ENCODE measurements around the gene ISOC2. TPM values are rescaled to one million over a fixed set of nuclear protein-coding genes. Genes with fewer than 3 reads are reported as not detected.
A peak's percentile ranks its signal among the peaks of the same experiment; 100 is the strongest.

The ISOC2 gene
- total and polyA plus RNA-seq, 2 experiments from 2014 or later, result 72.2 to 79.3 TPM

GRCh38 chr19:55443824-55444480 lies 17.5 kb downstream of the ISOC2 start:
- H3K9me3 ChIP-seq (ENCODE audit: low read depth), result no peaks in the 10 kb centered on the region
- H3K27ac ChIP-seq, result no peak overlapping the region
- H3K79me2 ChIP-seq, result no peaks in the 10 kb centered on the region
- no peak overlapping the region for H3K4me3 ChIP-seq
- no peaks in the 10 kb centered on the region for H4K20me1 ChIP-seq (ENCODE audit: insufficient read depth, poor library complexity, severe bottlenecking)
- no peak overlapping the region for H3K4me2 ChIP-seq
- no peaks in the 10 kb centered on the region for H3K36me3 ChIP-seq (replicated peaks; ENCODE audit: insufficient read depth, low read depth)
- peaks cover 71% of the 10 kb centered on the region for H3K27me3 ChIP-seq
- no peaks in the 10 kb centered on the region for H3K4me1 ChIP-seq (ENCODE audit: insufficient read depth)
- 60% methylated on average over 15 of the region's 18 CpGs for WGBS (ENCODE audit: low lambda C conversion rate, missing lambda C conversion rate)
- no peak for DNase-seq (ENCODE audit: low spot score)
- TF ChIP-seq EZH2 (IDR thresholded peaks at IDR 0.05; ENCODE audit: borderline replicate concordance) (no peak), EZH2phosphoT487 (IDR thresholded peaks at IDR 0.05; ENCODE audit: low read depth, severe bottlenecking, unreplicated experiment) (no peak), CTCF (IDR thresholded peaks at IDR 0.05; ENCODE audit: poor library complexity) (no peak)
- H2AFZ ChIP-seq, result no peak overlapping the region
- H3K9me2 ChIP-seq (replicated peaks; ENCODE audit: insufficient read depth), result no peaks in the 10 kb centered on the region

GRCh38 chr19:55443045-55443823 lies 18.2 kb downstream of the ISOC2 start, which contains the start of gene SHISA7:
Gene SHISA7, minus strand, starts transcription at chr19:55443300. Its CDS starts 437 bp downstream, at chr19:55442863.
- Histone ChIP-seq H3K36me3 (replicated peaks; ENCODE audit: insufficient read depth, low read depth) (no peaks in the 10 kb centered on the region), H3K9me3 (ENCODE audit: low read depth) (no peaks in the 10 kb centered on the region), H3K79me2 (no peaks in the 10 kb centered on the region), H2AFZ (no peak within 1 kb of the TSS), H3K4me1 (ENCODE audit: insufficient read depth) (no peaks in the 10 kb centered on the region), H4K20me1 (ENCODE audit: insufficient read depth, poor library complexity, severe bottlenecking) (no peaks in the 10 kb centered on the region), H3K4me3 (no peak within 1 kb of the TSS), H3K27me3 (peaks cover 73% of the 10 kb centered on the region), H3K9me2 (replicated peaks; ENCODE audit: insufficient read depth) (no peaks in the 10 kb centered on the region), H3K4me2 (peak within 1 kb of the TSS; percentile 46), H3K27ac (no peak within 1 kb of the TSS)
- no peak for TF ChIP-seq EZH2phosphoT487 (IDR thresholded peaks at IDR 0.05; ENCODE audit: low read depth, severe bottlenecking, unreplicated experiment)
- TF ChIP-seq EZH2 (IDR thresholded peaks at IDR 0.05; ENCODE audit: borderline replicate concordance), result no peak
- no peak for TF ChIP-seq CTCF (IDR thresholded peaks at IDR 0.05; ENCODE audit: poor library complexity)
- DNase-seq (ENCODE audit: low spot score), result no peak
- WGBS (ENCODE audit: low lambda C conversion rate, missing lambda C conversion rate), result 4% methylated on average over 12 of the region's 43 CpGs

- Histone ChIP-seq H2AFZ (no peak overlapping the region), H3K4me1 (ENCODE audit: insufficient read depth) (no peaks in the 10 kb centered on the region), H3K4me3 (no peak overlapping the region), H3K36me3 (replicated peaks; ENCODE audit: insufficient read depth, low read depth) (no peaks in the 10 kb centered on the region), H3K79me2 (no peaks in the 10 kb centered on the region), H3K9me3 (ENCODE audit: low read depth) (no peaks in the 10 kb centered on the region), H3K4me2 (peak overlapping the region; percentile 46), H3K27me3 (peaks cover 70% of the 10 kb centered on the region), H4K20me1 (ENCODE audit: insufficient read depth, poor library complexity, severe bottlenecking) (no peaks in the 10 kb centered on the region), H3K27ac (no peak overlapping the region), H3K9me2 (replicated peaks; ENCODE audit: insufficient read depth) (no peaks in the 10 kb centered on the region)
- no peak for TF ChIP-seq EZH2phosphoT487 (IDR thresholded peaks at IDR 0.05; ENCODE audit: low read depth, severe bottlenecking, unreplicated experiment)
- TF ChIP-seq EZH2 (IDR thresholded peaks at IDR 0.05; ENCODE audit: borderline replicate concordance), result no peak
- TF ChIP-seq CTCF (IDR thresholded peaks at IDR 0.05; ENCODE audit: poor library complexity), result no peak
- WGBS (ENCODE audit: low lambda C conversion rate, missing lambda C conversion rate), result 3% methylated on average over 49 of the region's 72 CpGs
- DNase-seq (ENCODE audit: low spot score), result no peak
Observed at GRCh38 chr19:55442372-55442961, 19.0 kb downstream of the ISOC2 start.

Measured in hepatocyte (in vitro differentiated cells).